NOMO-1 treated with DMSO at 0.1 percent for 48 hours (cell line): ENCODE data around the gene CD47.
A peak's percentile ranks its signal among the peaks of the same experiment; 100 is the strongest.

Experiments
- DNase-seq: peaks from one replicate; lab custom pipeline; 2025; ENCODE audit not compliant: unreplicated experiment; lab: John Stamatoyannopoulos, UW

Gene CD47

GRCh38 chr3:108053483-108053882 is 37.3 kb downstream of the CD47 start:
- DNase-seq = no peak

GRCh38 chr3:108053067-108053466 is 37.8 kb downstream of the CD47 start:
- no peak for DNase-seq

- DNase-seq = no peak
These were observed 39.8 kb downstream of the CD47 start for GRCh38 chr3:108051005-108051404.

- no peak for DNase-seq
These were observed 42.8 kb downstream of the CD47 start for GRCh38 chr3:108047987-108048386.

GRCh38 chr3:108046247-108046646 is 44.6 kb downstream of the CD47 start:
- no peak for DNase-seq

- no peak for DNase-seq
These were observed 46.1 kb downstream of the CD47 start for GRCh38 chr3:108044699-108045098.

- DNase-seq = no peak
These were observed 48.5 kb downstream of the CD47 start for GRCh38 chr3:108042300-108042699.

- no peak for DNase-seq
These were observed 49.6 kb downstream of the CD47 start for GRCh38 chr3:108041253-108041652.

- no peak for DNase-seq
These were observed 53.1 kb downstream of the CD47 start for GRCh38 chr3:108037770-108038169.

GRCh38 chr3:108036984-108037741 is 53.7 kb downstream of the CD47 start:
- DNase-seq = peak; percentile 63

GRCh38 chr3:108036401-108036800 is 54.4 kb downstream of the CD47 start:
- no peak for DNase-seq

GRCh38 chr3:108035751-108036150 is 55.1 kb downstream of the CD47 start:
- DNase-seq = peak; percentile 33

- DNase-seq = no peak
These were observed 58.9 kb downstream of the CD47 start for GRCh38 chr3:108031895-108032294.

GRCh38 chr3:108030960-108031359 is 59.9 kb downstream of the CD47 start:
- DNase-seq = no peak

- DNase-seq = no peak
These were observed 61.4 kb downstream of the CD47 start for GRCh38 chr3:108029466-108029865.

- no peak for DNase-seq
These were observed 61.9 kb downstream of the CD47 start for GRCh38 chr3:108028896-108029295.

- DNase-seq = no peak
These were observed 65.7 kb downstream of the CD47 start for GRCh38 chr3:108025177-108025576.

GRCh38 chr3:108024146-108024850 is 66.5 kb downstream of the CD47 start:
- no peak for DNase-seq

- DNase-seq = no peak
These were observed 68.3 kb downstream of the CD47 start for GRCh38 chr3:108022256-108023150.

- no peak for DNase-seq
These were observed 69.3 kb downstream of the CD47 start for GRCh38 chr3:108021533-108021932.

- DNase-seq = no peak
These were observed 69.7 kb downstream of the CD47 start for GRCh38 chr3:108021131-108021530.

GRCh38 chr3:108018552-108018951 is 72.3 kb downstream of the CD47 start:
- no peak for DNase-seq
